Hindlimb muscle (tissue), 1 donor: Measurements from ENCODE around the gene ZCCHC8. TPM values are rescaled to one million over a fixed set of nuclear protein-coding genes. Genes with fewer than 3 reads are reported as not detected.
A peak's percentile ranks its signal among the peaks of the same experiment; 100 is the strongest.

Experiments used
- DNase-seq: peaks from one replicate; pipeline ENCODE4 v3.0.0-alpha.2; 2013
- polyA plus RNA-seq: library from polyadenylated mRNA; unstranded; fragments of 120-200 nt; gene quantifications from one replicate; pipeline ENCODE4 v1.2.1, GENCODE V29; 2013; ENCODE audit not compliant: insufficient read length

Gene ZCCHC8
- polyA plus RNA-seq, 1 donor, result 24.4 TPM

DNA sequence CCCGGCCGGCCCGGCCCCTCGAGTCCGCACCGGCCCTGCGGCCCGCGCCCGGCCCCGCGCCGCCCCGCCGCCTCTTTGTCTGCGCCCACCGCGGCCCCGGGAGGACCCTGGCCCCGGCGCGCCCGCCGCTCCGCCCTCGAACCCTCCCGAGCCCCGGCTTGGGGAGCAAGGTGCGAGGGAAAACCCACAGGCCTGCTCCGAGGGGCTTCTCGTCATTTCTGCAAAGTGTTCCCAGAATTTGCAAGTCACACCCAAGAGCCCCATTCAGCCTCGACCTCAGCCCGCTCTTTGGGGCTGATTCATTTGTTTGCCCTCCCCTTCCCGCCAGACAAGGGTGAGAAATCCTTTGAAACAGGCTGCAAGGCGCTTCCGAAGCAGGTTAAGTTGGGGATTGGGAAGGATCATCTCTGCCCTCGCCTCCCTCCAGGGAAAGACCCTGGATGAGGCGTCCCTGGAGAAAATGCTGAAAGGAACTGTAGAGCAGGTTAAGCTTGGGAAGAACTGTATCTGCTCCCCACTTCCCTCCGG, 77.9 kb downstream of the ZCCHC8 start:
- peak; percentile 26 for DNase-seq

DNA sequence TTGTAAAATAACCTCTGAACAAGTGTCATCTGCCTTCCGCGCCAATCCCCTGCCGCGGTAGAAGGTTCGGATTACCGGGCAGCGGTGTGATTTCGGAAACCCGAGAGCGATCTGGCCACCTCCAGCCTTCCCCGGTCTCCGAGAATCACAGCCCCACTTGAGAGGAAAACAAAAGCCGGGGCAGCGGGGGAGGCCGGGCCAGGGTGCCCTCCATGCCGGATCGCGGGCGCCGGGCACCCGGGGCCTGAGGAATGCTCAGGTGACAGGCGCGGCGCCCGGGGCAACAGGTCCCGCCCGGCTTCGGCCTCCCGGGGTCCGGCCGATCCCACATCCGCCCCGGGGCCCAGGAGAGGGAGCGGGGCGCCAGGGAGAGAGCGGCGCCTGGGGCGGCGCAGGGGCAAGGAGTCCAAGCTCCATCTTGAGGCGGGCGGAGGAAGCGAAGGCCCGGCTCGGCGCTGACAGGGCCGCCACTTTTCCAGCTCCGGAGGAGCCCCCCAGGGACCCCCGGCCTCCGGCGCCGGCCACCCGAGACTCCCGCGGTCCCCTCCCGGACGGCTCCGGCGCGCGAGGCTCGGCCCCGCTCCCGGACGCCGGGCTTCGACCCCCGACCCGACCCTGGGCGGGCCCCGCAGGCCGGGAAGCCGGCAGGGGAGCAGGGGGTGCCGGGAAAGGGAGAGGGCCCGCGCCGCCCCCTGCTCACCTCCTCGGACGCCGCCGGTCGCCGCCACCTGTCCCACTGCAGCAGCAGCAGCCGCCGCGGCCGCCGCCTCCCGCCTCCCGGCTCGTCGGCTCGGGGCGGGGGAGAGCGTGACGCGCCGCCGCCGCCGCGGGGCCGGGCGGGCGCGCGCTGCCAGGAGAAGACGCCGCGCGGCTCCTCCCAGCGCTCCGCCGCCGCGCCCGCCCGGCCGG, 78.7 kb downstream of the ZCCHC8 start, which contains the start of gene CLIP1:
TSS of gene CLIP1 (minus strand) at position 849 of the 909 bp plus-strand sequence. CDS start 42,217 bp downstream, outside the sequence.
- peak; percentile 75 for DNase-seq

Other genes with a start within 250 kb of the ZCCHC8 start
- 12.5 TPM for gene VPS33A, start 234.4 kb downstream of the ZCCHC8 start, polyA plus RNA-seq
- gene CLIP1, start 78.3 kb downstream of the ZCCHC8 start, polyA plus RNA-seq, result 21.7 TPM
- 101 TPM for gene RSRC2, start 26.0 kb upstream of the ZCCHC8 start, polyA plus RNA-seq
- gene KNTC1, start 26.3 kb upstream of the ZCCHC8 start, polyA plus RNA-seq, result 20.7 TPM
- 0.67 TPM for gene HCAR2, start 202.4 kb upstream of the ZCCHC8 start, polyA plus RNA-seq
- 0.28 TPM for gene HCAR3, start 215.9 kb upstream of the ZCCHC8 start, polyA plus RNA-seq
- gene HCAR1, start 229.9 kb upstream of the ZCCHC8 start, polyA plus RNA-seq, result 0.32 TPM